ENCODE results near the gene BCL2L12.
A peak's percentile ranks its signal among the peaks of the same experiment; 100 is the strongest.

The BCL2L12 gene

DNA sequence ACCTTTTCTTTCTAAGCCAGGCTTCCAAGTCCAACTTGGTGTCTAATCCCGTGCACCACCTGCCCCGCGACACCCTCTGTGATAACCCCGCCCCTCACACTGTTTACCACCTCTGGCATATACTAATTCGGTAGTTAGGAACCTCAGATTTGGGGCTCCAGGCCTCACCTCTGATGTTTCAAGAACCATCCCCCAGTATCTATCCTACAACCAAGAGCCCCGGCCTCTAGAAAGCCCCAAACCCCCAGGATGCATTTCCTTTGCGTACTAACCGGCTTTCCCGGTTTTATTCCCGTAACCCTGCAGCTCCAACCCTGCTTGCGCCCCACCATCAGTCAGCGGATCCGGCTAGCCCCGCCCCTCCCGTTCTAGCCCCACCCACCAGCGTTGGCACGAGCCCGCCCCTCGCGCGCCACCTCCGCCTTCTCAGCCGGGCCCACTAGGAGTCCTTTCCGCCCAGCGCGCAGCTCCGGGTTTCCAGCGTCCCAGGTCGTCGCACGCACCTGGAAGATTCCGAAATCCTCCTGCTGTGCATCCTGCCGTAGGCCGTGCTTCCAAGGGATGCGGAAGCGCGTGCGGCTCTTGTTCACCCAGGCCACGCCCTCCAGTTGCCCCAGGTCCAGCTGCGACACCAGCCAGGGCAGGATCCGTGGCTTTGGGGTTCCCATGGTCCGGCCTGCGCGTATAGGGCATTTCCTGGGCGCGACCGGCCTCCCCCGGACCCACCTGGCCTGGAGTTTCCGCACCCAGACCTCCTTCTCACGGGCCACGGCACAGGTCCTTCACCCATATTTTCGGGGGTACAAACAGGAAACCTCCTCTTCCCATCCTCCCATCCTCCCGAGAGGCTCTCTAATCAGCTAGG lies 1.3 kb upstream of the BCL2L12 start:
- peak; percentile 90 for DNase-seq

- DNase-seq: no peak
Observed at GRCh38 chr19:49665036-49665350, 740 bp upstream of the BCL2L12 start.

GRCh38 chr19:49666120-49666444 lies 349 bp downstream of the BCL2L12 start:
- no peak for DNase-seq

GRCh38 chr19:49667473-49667872 lies 1.7 kb downstream of the BCL2L12 start:
- DNase-seq: no peak

DNA sequence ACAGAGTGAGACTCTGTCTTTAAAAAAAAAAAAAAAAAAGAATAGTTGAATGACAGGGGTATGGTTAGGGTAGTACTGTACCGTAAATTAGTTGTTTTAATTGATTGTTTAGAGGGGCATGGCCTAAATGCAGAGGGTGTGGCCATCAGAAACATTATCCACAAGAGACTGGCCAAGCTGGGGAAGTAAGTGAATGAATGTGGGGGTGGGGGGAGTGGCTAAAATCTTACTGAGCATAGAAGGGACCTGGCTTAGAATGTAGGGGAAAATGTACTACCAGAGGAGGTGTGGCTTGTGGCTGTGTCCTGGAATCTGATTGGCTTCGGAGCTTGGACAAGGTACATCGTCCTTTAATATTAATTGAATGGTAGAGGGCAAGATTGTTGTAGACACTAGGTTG lies 3.8 kb downstream of the BCL2L12 start:
- DNase-seq: no peak

- DNase-seq: no peak
Observed at GRCh38 chr19:49672131-49672919, 6.6 kb downstream of the BCL2L12 start.

GRCh38 chr19:49676136-49676783 lies 10.5 kb downstream of the BCL2L12 start:
- no peak for DNase-seq

DNA sequence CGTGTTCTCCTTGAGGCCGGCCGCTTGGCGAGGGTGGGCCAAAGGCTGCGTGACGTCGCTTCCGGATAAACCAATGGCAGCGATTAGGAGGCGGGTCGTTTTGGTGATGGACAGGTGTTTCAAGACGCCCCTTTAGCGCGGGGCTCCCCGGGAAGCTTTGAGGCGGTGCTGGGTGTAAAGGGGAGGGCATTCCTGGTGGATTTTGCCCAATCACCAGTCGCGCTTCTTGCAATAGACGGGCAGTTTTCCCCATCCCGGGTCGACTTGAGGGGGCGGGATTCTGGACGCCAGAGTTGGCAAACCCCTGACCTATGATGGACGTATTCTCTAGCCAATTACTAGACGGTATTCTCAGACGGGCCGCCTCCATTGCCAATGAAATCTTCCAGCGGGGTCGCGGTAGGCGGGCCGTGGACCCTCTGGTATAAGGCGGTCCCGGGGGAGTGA lies 11.1 kb downstream of the BCL2L12 start:
- DNase-seq: peak; percentile 100

- peak; percentile 83 for DNase-seq
Observed at GRCh38 chr19:49677231-49677900, 11.6 kb downstream of the BCL2L12 start, which contains the start of gene PRMT1. TSS of gene PRMT1 (plus strand) at chr19:49677271. CDS start at chr19:49677281, 10 bp downstream.

- peak; percentile 87 for DNase-seq
Observed at GRCh38 chr19:49677901-49678674, 12.4 kb downstream of the BCL2L12 start.

DNA sequence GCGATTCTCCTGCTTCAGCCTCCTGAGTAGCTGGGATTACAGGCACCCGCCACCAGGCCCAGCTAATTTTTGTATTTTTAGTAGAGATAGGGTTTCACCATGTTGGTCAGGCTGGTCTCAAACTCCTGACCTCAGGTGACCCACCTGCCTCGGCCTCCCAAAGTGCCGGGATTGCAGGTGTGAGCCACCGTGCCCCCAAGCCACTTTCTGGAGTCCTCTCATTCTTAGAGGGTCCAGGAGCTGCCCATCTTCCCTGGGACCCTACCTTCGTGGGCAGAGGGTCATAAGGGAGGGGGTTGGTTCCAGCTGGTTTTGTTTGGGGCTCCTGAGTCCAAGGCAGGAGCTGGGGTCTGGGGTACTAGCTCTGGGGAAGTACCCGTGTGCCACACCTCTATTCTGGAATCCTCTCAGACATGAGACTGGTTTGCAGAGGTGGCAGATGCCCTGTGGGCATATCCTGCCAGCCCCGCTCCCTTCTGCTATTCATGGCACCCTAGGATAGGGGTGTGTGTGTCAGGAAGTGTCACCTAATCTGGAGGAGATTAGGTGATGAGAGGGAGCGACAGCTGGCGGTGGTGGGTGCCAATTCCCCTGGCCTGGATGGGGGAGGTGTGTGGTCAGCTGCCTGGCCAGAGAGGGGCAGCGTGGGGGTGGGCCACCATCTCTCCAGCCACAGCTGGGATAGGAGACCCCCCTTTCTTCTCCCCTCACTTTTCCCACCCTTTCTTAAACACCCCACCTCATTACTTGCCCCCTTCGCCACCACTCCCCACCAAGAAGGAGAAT lies 13.4 kb downstream of the BCL2L12 start:
- DNase-seq: no peak

DNA sequence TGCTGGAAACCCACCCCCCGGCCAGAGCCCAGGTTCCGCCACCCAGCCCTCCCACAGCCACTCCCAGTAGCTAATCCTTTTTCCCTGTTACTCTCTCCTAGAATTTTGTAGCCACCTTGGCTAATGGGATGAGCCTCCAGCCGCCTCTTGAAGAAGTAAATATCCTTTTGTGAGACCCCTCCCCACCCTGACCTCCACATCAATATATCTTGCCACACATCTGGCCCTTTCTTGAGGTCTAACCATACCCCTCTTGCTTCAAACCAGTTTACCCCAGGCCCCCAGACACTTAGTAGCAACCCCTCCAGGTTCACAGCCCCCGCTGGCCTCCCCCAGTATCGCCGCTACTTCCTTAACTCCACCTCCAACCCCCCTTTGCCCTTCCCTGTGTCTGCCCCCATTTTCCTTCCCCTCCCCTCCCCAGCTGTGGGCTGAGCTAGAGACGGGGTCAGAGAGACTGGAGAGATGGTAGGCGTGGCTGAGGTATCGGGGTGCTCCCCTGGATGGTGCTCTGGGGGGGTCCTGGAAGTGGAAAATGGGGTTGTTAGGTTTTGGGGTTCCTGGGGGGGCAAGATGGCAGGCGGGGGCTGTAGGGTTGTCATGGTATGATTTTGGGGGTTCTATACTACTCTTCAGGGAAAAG lies 14.2 kb downstream of the BCL2L12 start:
- DNase-seq: no peak

GRCh38 chr19:49680421-49681351 lies 15.0 kb downstream of the BCL2L12 start:
- peak; percentile 95 for DNase-seq

GRCh38 chr19:49681830-49682229 lies 16.1 kb downstream of the BCL2L12 start:
- no peak for DNase-seq

DNA sequence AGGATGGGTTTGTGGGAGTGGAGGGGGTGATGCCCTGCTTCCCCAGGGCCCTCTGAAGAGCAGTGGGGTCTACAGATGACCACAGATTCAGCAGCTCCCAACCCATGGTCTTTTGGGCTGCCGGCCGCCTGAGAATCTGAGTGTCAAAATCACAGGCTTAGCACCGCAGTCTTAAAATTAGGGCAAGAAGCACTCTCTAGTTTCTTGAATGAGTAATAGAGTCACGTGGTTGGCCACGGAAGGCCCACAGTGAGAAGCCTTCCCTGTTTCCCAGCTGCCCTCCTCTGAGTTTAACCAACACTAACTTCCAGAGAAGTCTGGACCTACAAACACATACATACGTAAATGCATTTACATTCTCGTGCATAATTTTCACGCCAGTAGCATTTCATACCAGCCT lies 16.5 kb downstream of the BCL2L12 start:
- DNase-seq: no peak

DNA sequence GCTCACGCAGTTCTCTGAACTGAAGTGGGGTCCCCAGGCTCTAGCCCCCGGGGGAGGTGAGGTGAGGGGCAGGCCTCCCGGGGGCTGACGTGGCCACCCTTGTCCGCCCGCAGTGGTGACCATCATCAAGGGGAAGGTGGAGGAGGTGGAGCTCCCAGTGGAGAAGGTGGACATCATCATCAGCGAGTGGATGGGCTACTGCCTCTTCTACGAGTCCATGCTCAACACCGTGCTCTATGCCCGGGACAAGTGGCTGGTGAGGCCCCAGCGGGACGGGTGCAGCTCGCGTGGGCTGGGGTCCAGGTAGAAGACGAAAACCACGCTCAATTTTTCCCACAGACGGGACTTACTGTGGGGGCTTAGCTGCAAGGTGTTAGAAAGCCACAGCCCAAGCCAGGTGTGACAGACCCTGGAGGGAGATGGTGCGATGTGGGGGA lies 18.1 kb downstream of the BCL2L12 start:
- no peak for DNase-seq

DNA sequence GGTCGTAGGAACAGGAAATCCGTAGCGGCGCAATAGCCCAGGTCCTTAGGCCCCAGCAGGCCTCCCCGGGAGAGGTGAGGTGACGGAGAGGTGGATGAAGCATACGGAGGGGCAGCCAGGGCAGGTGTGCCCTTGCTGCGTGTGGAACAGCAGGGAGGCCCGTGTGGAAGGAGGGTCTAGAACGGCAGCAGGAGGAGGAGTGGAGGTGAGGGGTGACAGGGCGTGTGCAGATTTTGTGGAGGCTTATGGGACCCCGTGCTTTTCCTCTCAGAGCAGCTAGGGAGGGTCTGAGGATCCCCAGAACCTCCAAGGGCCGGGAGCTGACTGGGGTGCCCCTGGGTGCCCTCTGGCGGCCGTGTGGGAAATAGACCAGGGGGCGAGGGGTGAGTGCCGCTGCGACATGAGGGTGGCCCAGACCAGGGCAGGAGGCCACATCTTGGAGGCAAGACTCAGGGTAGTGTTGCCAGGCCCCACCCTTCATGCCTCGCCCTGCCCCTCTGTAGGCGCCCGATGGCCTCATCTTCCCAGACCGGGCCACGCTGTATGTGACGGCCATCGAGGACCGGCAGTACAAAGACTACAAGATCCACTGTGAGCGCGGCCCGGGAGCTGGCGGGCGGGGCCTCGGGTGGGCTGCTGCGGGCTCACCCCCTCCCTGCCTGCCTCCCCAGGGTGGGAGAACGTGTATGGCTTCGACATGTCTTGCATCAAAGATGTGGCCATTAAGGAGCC lies 18.7 kb downstream of the BCL2L12 start:
- no peak for DNase-seq

- DNase-seq: no peak
Observed at GRCh38 chr19:49684983-49685553, 19.3 kb downstream of the BCL2L12 start.
